ENCODE data around the gene FAM20A.

DNA sequence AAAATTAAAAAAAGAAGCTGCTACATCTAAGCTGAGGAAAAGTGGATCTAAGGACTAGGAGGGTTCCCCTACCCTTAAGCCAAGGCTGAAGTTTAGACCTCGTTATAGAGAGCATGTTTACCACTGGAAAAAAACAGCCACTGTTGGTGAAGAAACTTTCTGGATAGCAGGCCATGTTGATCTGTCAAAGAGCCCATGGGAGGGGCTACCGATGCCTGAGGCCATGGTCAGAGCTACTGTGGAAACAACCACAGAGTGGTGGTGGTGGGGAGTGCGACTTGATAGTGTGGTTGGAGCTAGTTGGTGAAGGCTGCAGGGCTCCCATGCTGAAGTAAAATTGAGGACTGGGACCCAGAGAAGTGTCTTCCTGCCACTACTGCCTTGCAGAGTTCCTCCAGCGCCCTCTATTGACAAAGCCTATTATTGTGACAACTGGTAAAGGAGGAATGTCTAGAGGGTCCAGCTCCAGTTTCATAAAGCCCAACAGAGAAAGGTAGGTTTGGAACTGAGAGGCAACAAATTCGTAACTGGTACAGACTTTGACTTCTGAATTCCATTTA, 12.7 kb upstream of the FAM20A start:
- TF ChIP-seq EP300 (IDR thresholded peaks at IDR 0.05; ENCODE audit: borderline replicate concordance) (no peak), RAD21 (IDR thresholded peaks at IDR 0.05; ENCODE audit: low read depth) (peak; percentile 77), CREB1 (IDR thresholded peaks at IDR 0.05; ENCODE audit: low read depth) (no peak), MAX (IDR thresholded peaks at IDR 0.05) (no peak), TEAD4 (IDR thresholded peaks at IDR 0.05) (no peak), FOXM1 (IDR thresholded peaks at IDR 0.05; ENCODE audit: borderline replicate concordance, low read depth) (no peak), YY1 (IDR thresholded peaks at IDR 0.05; ENCODE audit: low read depth) (no peak), CEBPB (IDR thresholded peaks at IDR 0.05) (no peak), TAF1 (IDR thresholded peaks at IDR 0.05; ENCODE audit: low read depth) (no peak), NFIC (IDR thresholded peaks at IDR 0.05) (no peak), USF1 (IDR thresholded peaks at IDR 0.05) (no peak)
- TF ChIP-seq, protein P1, sequence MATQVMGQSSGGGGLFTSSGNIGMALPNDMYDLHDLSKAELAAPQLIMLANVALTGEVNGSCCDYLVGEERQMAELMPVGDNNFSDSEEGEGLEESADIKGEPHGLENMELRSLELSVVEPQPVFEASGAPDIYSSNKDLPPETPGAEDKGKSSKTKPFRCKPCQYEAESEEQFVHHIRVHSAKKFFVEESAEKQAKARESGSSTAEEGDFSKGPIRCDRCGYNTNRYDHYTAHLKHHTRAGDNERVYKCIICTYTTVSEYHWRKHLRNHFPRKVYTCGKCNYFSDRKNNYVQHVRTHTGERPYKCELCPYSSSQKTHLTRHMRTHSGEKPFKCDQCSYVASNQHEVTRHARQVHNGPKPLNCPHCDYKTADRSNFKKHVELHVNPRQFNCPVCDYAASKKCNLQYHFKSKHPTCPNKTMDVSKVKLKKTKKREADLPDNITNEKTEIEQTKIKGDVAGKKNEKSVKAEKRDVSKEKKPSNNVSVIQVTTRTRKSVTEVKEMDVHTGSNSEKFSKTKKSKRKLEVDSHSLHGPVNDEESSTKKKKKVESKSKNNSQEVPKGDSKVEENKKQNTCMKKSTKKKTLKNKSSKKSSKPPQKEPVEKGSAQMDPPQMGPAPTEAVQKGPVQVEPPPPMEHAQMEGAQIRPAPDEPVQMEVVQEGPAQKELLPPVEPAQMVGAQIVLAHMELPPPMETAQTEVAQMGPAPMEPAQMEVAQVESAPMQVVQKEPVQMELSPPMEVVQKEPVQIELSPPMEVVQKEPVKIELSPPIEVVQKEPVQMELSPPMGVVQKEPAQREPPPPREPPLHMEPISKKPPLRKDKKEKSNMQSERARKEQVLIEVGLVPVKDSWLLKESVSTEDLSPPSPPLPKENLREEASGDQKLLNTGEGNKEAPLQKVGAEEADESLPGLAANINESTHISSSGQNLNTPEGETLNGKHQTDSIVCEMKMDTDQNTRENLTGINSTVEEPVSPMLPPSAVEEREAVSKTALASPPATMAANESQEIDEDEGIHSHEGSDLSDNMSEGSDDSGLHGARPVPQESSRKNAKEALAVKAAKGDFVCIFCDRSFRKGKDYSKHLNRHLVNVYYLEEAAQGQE (IDR thresholded peaks at IDR 0.05; ENCODE audit: low read depth), result no peak
